RWPE2 (cell line): ENCODE measurements around the gene RECQL5.
A peak's percentile ranks its signal among the peaks of the same experiment; 100 is the strongest.

ENCODE experiments used
- ATAC-seq: fragments of 200-7000 bp; cut with Tn5 transposase; 3 replicates; pipeline ENCODE4 v1.9.1; 2021; ENCODE audit warnings: low read depth
- DNase-seq: peaks from one replicate; pipeline ENCODE4 v3.0.0-alpha.2; 2020; ENCODE audit warnings: low spot score
- H3K27ac ChIP-seq: fragments of 450-650 bp; 2 replicates; pipeline ENCODE4 v1.5.1; 2017; ENCODE audit warnings: mild to moderate bottlenecking; ENCODE audit not compliant: poor library complexity, severe bottlenecking
- H3K27me3 ChIP-seq: fragments of 250-450 bp; sonication (Bioruptor Pico); 2 replicates; pipeline ENCODE4 v1.5.1; 2021; ENCODE audit warnings: mild to moderate bottlenecking, moderate library complexity; ENCODE audit not compliant: insufficient read depth, poor library complexity, severe bottlenecking
- H3K36me3 ChIP-seq: fragments of 250-450 bp; sonication (Bioruptor Pico); 2 replicates; pipeline ENCODE4 v1.5.1; 2020; ENCODE audit warnings: low read depth, mild to moderate bottlenecking, moderate library complexity
- H3K4me1 ChIP-seq: fragments of 250-450 bp; sonication (Bioruptor Pico); 2 replicates; pipeline ENCODE4 v1.5.1; 2021; ENCODE audit warnings: mild to moderate bottlenecking, moderate library complexity; ENCODE audit not compliant: insufficient read depth, poor library complexity, severe bottlenecking
- H3K4me3 ChIP-seq: fragments of 250-450 bp; sonication (Bioruptor Pico); 2 replicates; pipeline ENCODE4 v1.5.1; 2021; ENCODE audit warnings: mild to moderate bottlenecking, moderate library complexity; ENCODE audit not compliant: severe bottlenecking
- H3K9me3 ChIP-seq: fragments of 250-450 bp; sonication (Bioruptor Pico); 2 replicates; pipeline ENCODE4 v1.5.1; 2021; ENCODE audit warnings: mild to moderate bottlenecking, moderate library complexity; ENCODE audit not compliant: severe bottlenecking
- CTCF ChIP-seq: fragments of 450-650 bp; IDR thresholded peaks from one replicate; pipeline ENCODE4 v1.5.1; 2017; ENCODE audit warnings: mild to moderate bottlenecking, moderate library complexity; ENCODE audit not compliant: poor library complexity, severe bottlenecking

Gene RECQL5

GRCh38 chr17:75627094-75627493 lies 39.9 kb downstream of the RECQL5 start:
- no peak for ATAC-seq
- Histone ChIP-seq H3K27ac (no peak overlapping the region), H3K36me3 (peaks cover 15% of the 10 kb centered on the region; the same call in 1 of the 2 replicates), H3K9me3 (no peaks in the 10 kb centered on the region), H3K27me3 (no peaks in the 10 kb centered on the region), H3K4me3 (no peak overlapping the region), H3K4me1 (no peaks in the 10 kb centered on the region)
- no peak for TF ChIP-seq CTCF
- DNase-seq: no peak

- DNase-seq (no peak), ATAC-seq (no peak)
- TF ChIP-seq CTCF: no peak
- Histone ChIP-seq H3K4me1 (no peaks in the 10 kb centered on the region), H3K4me3 (no peak overlapping the region), H3K27ac (no peak overlapping the region), H3K36me3 (peaks cover 13% of the 10 kb centered on the region; the same call in 1 of the 2 replicates), H3K9me3 (no peaks in the 10 kb centered on the region), H3K27me3 (no peaks in the 10 kb centered on the region)
Observed at GRCh38 chr17:75626496-75627038, 40.4 kb downstream of the RECQL5 start.

- no peaks in the 10 kb centered on the region for H3K9me3 ChIP-seq
- peak; percentile 40 for ATAC-seq
- no peaks in the 10 kb centered on the region for H3K4me1 ChIP-seq
- no peak overlapping the region for H3K27ac ChIP-seq
- DNase-seq: no peak
- no peak overlapping the region for H3K4me3 ChIP-seq
- TF ChIP-seq CTCF: peak; percentile 59
- peaks cover 10% of the 10 kb centered on the region; the same call in 1 of the 2 replicates for H3K36me3 ChIP-seq
- no peaks in the 10 kb centered on the region for H3K27me3 ChIP-seq
Observed at GRCh38 chr17:75625813-75626486, 41.0 kb downstream of the RECQL5 start.

- Histone ChIP-seq H3K27me3 (no peaks in the 10 kb centered on the region), H3K36me3 (peaks cover 5% of the 10 kb centered on the region; the same call in 1 of the 2 replicates), H3K4me3 (no peak overlapping the region), H3K4me1 (no peaks in the 10 kb centered on the region), H3K9me3 (no peaks in the 10 kb centered on the region), H3K27ac (no peak overlapping the region)
- ATAC-seq (no peak), DNase-seq (no peak)
- no peak for TF ChIP-seq CTCF
Observed at GRCh38 chr17:75624714-75625345, 42.1 kb downstream of the RECQL5 start.

- H3K9me3 ChIP-seq: no peaks in the 10 kb centered on the region
- peaks cover 5% of the 10 kb centered on the region; the same call in 1 of the 2 replicates for H3K36me3 ChIP-seq
- H3K4me3 ChIP-seq: no peak overlapping the region
- no peaks in the 10 kb centered on the region for H3K4me1 ChIP-seq
- no peaks in the 10 kb centered on the region for H3K27me3 ChIP-seq
- ATAC-seq (no peak), DNase-seq (no peak)
- H3K27ac ChIP-seq: no peak overlapping the region
- no peak for TF ChIP-seq CTCF
Observed at GRCh38 chr17:75624021-75624420, 42.9 kb downstream of the RECQL5 start.
